GM18502 (cell line): ENCODE results near the gene TSPAN9.

Experiments used
- ATAC-seq: cut with Tn5 transposase; IDR thresholded peaks from one replicate; pipeline ENCODE4 v1.9.1; 2021; ENCODE audit warnings: mild to moderate bottlenecking; ENCODE audit not compliant: unreplicated experiment, poor library complexity

Gene TSPAN9

GRCh38 chr12:3092764-3093163 is 15.6 kb downstream of the TSPAN9 start:
- ATAC-seq, result no peak

GRCh38 chr12:3097186-3097804 is 20.1 kb downstream of the TSPAN9 start:
- ATAC-seq, result no peak

- ATAC-seq, result no peak
These were observed 20.7 kb downstream of the TSPAN9 start for GRCh38 chr12:3097836-3098235.

- no peak for ATAC-seq
These were observed 21.3 kb downstream of the TSPAN9 start for GRCh38 chr12:3098436-3098835.

GRCh38 chr12:3099146-3099545 is 22.0 kb downstream of the TSPAN9 start:
- no peak for ATAC-seq

GRCh38 chr12:3101309-3102024 is 24.3 kb downstream of the TSPAN9 start:
- ATAC-seq, result no peak

GRCh38 chr12:3102771-3103410 is 25.7 kb downstream of the TSPAN9 start:
- no peak for ATAC-seq

GRCh38 chr12:3103806-3104205 is 26.6 kb downstream of the TSPAN9 start:
- no peak for ATAC-seq

- no peak for ATAC-seq
These were observed 28.7 kb downstream of the TSPAN9 start for GRCh38 chr12:3105690-3106479.

GRCh38 chr12:3106579-3106978 is 29.4 kb downstream of the TSPAN9 start:
- ATAC-seq, result no peak

GRCh38 chr12:3107071-3107583 is 29.9 kb downstream of the TSPAN9 start:
- no peak for ATAC-seq

- no peak for ATAC-seq
These were observed 30.8 kb downstream of the TSPAN9 start for GRCh38 chr12:3107954-3108353.

GRCh38 chr12:3110578-3110977 is 33.4 kb downstream of the TSPAN9 start:
- ATAC-seq, result no peak

GRCh38 chr12:3113671-3114325 is 36.6 kb downstream of the TSPAN9 start:
- ATAC-seq, result no peak

- no peak for ATAC-seq
These were observed 37.5 kb downstream of the TSPAN9 start for GRCh38 chr12:3114671-3115070.

- no peak for ATAC-seq
These were observed 37.9 kb downstream of the TSPAN9 start for GRCh38 chr12:3115078-3115477.

- ATAC-seq, result no peak
These were observed 39.1 kb downstream of the TSPAN9 start for GRCh38 chr12:3116106-3116844.

- ATAC-seq, result no peak
These were observed 40.0 kb downstream of the TSPAN9 start for GRCh38 chr12:3117144-3117581.

GRCh38 chr12:3117591-3118015 is 40.4 kb downstream of the TSPAN9 start:
- no peak for ATAC-seq
